DND-41 (cell line): ENCODE data around the gene LAT.

Experiments
- ATAC-seq: fragments of 200-7000 bp; cut with Tn5 transposase; 3 replicates; pipeline ENCODE4 v1.9.1; 2021; ENCODE audit warnings: low read depth; ENCODE audit not compliant: insufficient read depth
- DNase-seq: peaks from one replicate; pipeline ENCODE4 v3.0.0-alpha.2; 2020
- H2AFZ ChIP-seq: 2 replicates; pipeline ENCODE4 v1.6.0; 2012; ENCODE audit warnings: low read depth, low read length
- H3K27ac ChIP-seq: 2 replicates; pipeline ENCODE4 v1.5.1; 2012; ENCODE audit warnings: low read length, inconsistent platforms
- H3K27me3 ChIP-seq: fragments of 200-600 bp; sonication (generic); 2 replicates; pipeline ENCODE4 v1.6.0; 2012; ENCODE audit warnings: low read length, mild to moderate bottlenecking, inconsistent platforms; ENCODE audit not compliant: insufficient read depth, poor library complexity
- H3K36me3 ChIP-seq: 2 replicates; pipeline ENCODE4 v1.5.1; 2012; ENCODE audit warnings: low read length, inconsistent platforms; ENCODE audit not compliant: insufficient read depth
- H3K4me1 ChIP-seq: 2 replicates; pipeline ENCODE4 v1.5.1; 2012; ENCODE audit warnings: mild to moderate bottlenecking, low read length; ENCODE audit not compliant: insufficient read depth
- H3K4me2 ChIP-seq: 2 replicates; pipeline ENCODE4 v1.6.0; 2012; ENCODE audit warnings: mild to moderate bottlenecking, moderate library complexity, low read length, inconsistent platforms; ENCODE audit not compliant: insufficient read depth
- H3K4me3 ChIP-seq, 2 experiments: fragments of 200-600 bp in 1 of 2; shearing (Covaris generic) in 1 of 2; 2 replicates each; pipeline ENCODE4 v1.5.1; 2012 to 2016; ENCODE audit warnings: inconsistent platforms in 2 of 2, low read length in 2 of 2, mild to moderate bottlenecking in 2 of 2, low read depth in 1 of 2, moderate library complexity in 1 of 2
- H3K79me2 ChIP-seq: 2 replicates; pipeline ENCODE4 v1.6.0; 2012; ENCODE audit warnings: low read length, inconsistent platforms; ENCODE audit not compliant: insufficient read depth
- H3K9ac ChIP-seq: 2 replicates; pipeline ENCODE4 v1.6.0; 2012; ENCODE audit warnings: low read depth, mild to moderate bottlenecking, inconsistent platforms, low read length, moderate library complexity
- H3K9me3 ChIP-seq: 2 replicates; pipeline ENCODE4 v1.5.1; 2012; ENCODE audit warnings: low read length, moderate library complexity, mild to moderate bottlenecking, inconsistent platforms; ENCODE audit not compliant: insufficient read depth, severe bottlenecking
- H4K20me1 ChIP-seq: 2 replicates; pipeline ENCODE4 v1.6.0; 2012; ENCODE audit warnings: low read length; ENCODE audit not compliant: insufficient read depth
- CTCF ChIP-seq: IDR thresholded peaks from 2 replicates; pipeline ENCODE4 v1.5.1; 2012; ENCODE audit warnings: borderline replicate concordance, low read length, moderate library complexity, mild to moderate bottlenecking; ENCODE audit not compliant: poor library complexity, severe bottlenecking; ENCODE audit errors: extremely low read depth
- EZH2 ChIP-seq: IDR thresholded peaks from 3 replicates; pipeline ENCODE4 v1.6.1; 2012; ENCODE audit warnings: borderline replicate concordance, low read depth, mild to moderate bottlenecking, moderate library complexity, low read length, inconsistent platforms; ENCODE audit not compliant: severe bottlenecking

The LAT gene

GRCh38 chr16:29011851-29012250 lies 27.0 kb downstream of the LAT start:
- no peak for ATAC-seq
- no peak overlapping the region for H3K27ac ChIP-seq

GRCh38 chr16:29012913-29013553 lies 28.2 kb downstream of the LAT start:
- no peaks in the 10 kb centered on the region for H3K36me3 ChIP-seq
- no peak for ATAC-seq
- DNase-seq: no peak
- TF ChIP-seq CTCF: no peak
- TF ChIP-seq EZH2: no peak
- peaks cover 20% of the 10 kb centered on the region for H3K4me1 ChIP-seq
- no peaks in the 10 kb centered on the region for H3K9me3 ChIP-seq
- no peak overlapping the region for H3K4me3 ChIP-seq
- no peak overlapping the region for H3K27ac ChIP-seq
- H2AFZ ChIP-seq: no peak overlapping the region
- H4K20me1 ChIP-seq: no peaks in the 10 kb centered on the region
- H3K4me2 ChIP-seq: no peak overlapping the region
- H3K27me3 ChIP-seq: no peaks in the 10 kb centered on the region
- H3K9ac ChIP-seq: no peak overlapping the region
- no peaks in the 10 kb centered on the region for H3K79me2 ChIP-seq

More at GRCh38 chr16:29011851-29012250, 27.0 kb downstream of the LAT start:
- Histone ChIP-seq H3K79me2 (no peaks in the 10 kb centered on the region), H3K27me3 (no peaks in the 10 kb centered on the region), H3K9ac (no peak overlapping the region), H3K4me1 (peaks cover 23% of the 10 kb centered on the region), H3K36me3 (no peaks in the 10 kb centered on the region), H3K4me3 (no peak overlapping the region), H3K9me3 (no peaks in the 10 kb centered on the region), H3K4me2 (no peak overlapping the region), H2AFZ (no peak overlapping the region), H4K20me1 (no peaks in the 10 kb centered on the region)
- no peak for DNase-seq
- no peak for TF ChIP-seq EZH2
- TF ChIP-seq CTCF: no peak

- Histone ChIP-seq H3K4me3 (no peak overlapping the region), H2AFZ (no peak overlapping the region), H3K9me3 (no peaks in the 10 kb centered on the region), H3K27ac (no peak overlapping the region), H4K20me1 (no peaks in the 10 kb centered on the region), H3K27me3 (no peaks in the 10 kb centered on the region), H3K36me3 (no peaks in the 10 kb centered on the region), H3K4me2 (no peak overlapping the region), H3K79me2 (no peaks in the 10 kb centered on the region), H3K9ac (no peak overlapping the region), H3K4me1 (peaks cover 4% of the 10 kb centered on the region)
- no peak for DNase-seq
- ATAC-seq: no peak
- TF ChIP-seq EZH2: no peak
- TF ChIP-seq CTCF: no peak
Observed at GRCh38 chr16:29014561-29015069, 29.8 kb downstream of the LAT start.

- no peaks in the 10 kb centered on the region for H3K27me3 ChIP-seq
- H2AFZ ChIP-seq: no peak overlapping the region
- no peak for DNase-seq
- no peaks in the 10 kb centered on the region for H4K20me1 ChIP-seq
- peaks cover 28% of the 10 kb centered on the region for H3K4me1 ChIP-seq
- ATAC-seq: no peak
- no peaks in the 10 kb centered on the region for H3K79me2 ChIP-seq
- H3K27ac ChIP-seq: no peak overlapping the region
- H3K9ac ChIP-seq: no peak overlapping the region
- H3K4me3 ChIP-seq: no peak overlapping the region
- TF ChIP-seq CTCF: no peak
- TF ChIP-seq EZH2: no peak
- no peaks in the 10 kb centered on the region for H3K36me3 ChIP-seq
- H3K9me3 ChIP-seq: no peaks in the 10 kb centered on the region
- H3K4me2 ChIP-seq: no peak overlapping the region
Observed at GRCh38 chr16:29022196-29022595, 37.3 kb downstream of the LAT start.
